NCI-H1092 (cell line): ENCODE measurements around the gene FLNB.
A peak's percentile ranks its signal among the peaks of the same experiment; 100 is the strongest.
"Not testable (repeated sequence)": the region's sequence is repeated elsewhere in the genome, so short reads cannot be mapped to it uniquely, and the experiment has no call there.

Experiments used
- DNase-seq: peaks from one replicate; lab custom pipeline; 2025; lab: John Stamatoyannopoulos, UW

Gene FLNB

DNA sequence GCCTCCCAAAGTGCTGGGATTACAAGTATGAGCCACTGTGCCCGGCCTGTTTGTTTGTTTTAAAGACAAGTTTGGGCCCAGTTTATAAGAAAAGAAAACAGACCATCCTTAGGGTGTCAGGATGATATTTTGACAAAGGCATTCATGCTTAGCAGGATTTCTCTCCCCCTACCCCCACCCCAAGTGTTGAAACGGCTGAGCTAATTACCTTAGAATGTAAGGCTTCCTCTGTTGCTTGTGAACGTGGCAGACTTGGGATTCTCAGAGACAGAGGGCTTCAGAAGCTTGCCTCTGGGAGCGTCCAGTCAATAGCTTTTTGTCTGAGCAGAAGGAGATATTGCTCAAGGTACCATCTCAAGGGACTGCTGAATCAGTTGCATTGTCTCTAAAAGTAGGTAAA, 24.0 kb downstream of the FLNB start:
- DNase-seq: no peak

GRCh38 chr3:58034738-58035523, 26.7 kb downstream of the FLNB start:
- DNase-seq: no peak

DNA sequence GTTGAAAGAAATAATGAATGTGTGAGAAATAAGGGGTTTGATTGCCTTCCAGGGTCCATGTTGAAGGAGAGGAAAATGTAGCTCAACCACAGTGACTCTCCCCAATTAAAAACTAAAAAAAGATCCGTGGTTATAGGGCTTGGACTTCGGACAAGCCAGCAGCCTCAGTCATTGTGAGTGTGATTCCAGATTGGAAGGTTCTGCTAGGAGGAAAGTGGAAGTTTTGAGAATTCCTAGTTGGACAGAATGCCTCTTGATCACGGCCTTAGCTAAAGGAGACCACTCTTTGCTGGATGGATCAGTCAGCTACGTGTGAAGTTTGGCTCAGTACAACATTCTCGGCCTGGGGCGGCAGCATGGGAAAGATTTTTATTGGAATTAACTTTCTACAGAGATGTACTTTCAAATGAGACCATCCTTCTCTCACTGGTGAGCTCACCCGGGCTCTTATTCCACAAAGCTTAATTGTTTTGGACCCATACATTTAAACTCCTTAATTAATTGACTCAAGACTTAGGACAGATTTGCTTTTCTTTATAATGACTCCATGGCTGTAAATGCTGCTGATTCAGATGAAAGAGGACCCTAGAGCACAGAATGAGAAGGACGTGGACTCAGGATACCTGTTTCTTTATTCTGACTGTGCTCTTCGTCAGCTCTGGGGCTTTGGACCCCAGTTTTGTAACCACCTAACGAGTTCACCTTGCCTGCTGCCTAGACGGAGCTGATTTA, 27.5 kb downstream of the FLNB start:
- no peak for DNase-seq

DNA sequence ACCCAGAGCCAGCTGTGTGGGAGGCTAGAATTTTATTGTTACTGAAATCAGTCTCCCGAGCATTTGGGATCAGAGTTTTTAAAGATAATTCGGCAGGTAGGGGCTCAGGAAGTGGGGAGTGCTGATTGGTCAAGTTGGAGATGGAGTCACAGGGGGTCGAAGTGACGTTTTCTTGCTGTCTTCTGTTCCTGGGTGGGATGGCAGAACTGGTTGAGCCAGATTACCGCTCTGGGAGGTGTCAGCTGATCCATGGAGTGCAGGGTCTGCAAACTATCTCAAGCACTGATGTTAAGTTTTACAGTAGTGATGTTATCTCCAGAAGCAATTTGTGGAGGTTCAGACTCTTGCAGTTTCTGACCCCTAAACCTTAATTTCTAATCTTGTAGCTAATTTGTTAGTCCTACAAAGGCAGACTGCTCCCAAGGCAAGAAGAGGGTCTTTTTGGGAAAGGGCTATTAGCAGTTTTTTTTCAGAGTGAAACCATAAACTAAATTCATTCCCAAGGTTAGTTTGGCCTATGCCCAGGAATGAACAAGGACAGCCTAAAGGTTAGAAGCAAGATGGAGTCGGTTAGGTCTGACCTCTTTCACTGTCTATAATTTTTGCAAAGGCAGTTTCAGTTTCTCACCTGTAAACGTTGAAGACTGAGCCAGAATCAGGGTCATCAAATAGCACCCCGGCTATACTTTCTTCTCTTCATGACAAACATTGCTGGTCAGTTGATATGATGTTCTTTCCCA, 28.2 kb downstream of the FLNB start:
- DNase-seq: no peak

GRCh38 chr3:58037141-58037910, 29.1 kb downstream of the FLNB start:
- DNase-seq: no peak

GRCh38 chr3:58038675-58039292, 30.6 kb downstream of the FLNB start:
- no peak for DNase-seq

DNA sequence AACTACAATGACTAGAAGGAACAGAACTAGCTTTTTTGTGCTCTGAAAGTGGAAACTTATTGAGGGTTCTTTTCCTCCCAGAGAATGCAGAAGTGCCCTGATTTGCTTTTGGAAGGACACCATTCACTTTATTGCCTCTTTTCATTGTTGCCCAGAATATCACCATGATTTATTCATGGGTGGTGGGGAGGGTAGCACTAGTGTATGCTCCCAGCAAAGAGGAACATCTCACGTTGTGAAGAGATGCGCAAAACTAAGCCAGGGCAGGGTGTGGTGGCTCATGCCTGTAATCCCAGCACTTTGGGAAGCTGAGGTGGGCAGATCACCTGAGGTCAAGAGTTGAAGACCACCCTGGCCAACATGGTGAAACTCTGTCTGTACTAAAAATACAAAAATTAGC, 31.4 kb downstream of the FLNB start:
- no peak for DNase-seq

DNA sequence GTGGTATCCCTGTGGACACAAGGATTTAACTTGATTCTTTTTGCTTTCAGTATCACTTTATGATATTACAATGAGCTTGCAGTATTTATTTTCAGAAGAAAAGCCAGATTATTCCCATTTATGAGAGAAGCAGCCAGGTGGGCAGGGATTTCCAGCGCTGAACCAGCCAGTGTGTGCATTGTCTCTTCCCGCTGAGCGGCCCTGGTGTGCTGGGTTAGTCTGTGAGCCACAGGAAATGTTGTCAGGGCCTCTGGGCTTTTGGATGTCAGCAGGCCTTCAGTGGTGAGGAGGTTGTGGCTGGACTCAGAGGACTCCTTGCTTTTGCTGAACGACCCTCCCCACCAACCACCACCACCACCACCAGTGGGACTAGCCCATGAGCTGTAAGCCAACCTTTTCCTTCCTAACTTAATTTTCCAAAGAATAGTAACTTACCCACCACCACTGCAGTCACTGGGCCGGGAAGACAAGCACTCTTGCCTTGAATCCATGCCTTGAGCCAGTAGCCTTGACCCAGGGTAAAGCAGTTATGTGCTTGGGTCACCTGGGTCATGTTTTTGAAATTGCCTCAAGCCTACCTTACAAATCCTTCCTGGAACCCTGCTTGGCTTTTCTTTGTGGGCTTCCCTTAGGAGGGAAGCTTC, 33.1 kb downstream of the FLNB start:
- no peak for DNase-seq

DNA sequence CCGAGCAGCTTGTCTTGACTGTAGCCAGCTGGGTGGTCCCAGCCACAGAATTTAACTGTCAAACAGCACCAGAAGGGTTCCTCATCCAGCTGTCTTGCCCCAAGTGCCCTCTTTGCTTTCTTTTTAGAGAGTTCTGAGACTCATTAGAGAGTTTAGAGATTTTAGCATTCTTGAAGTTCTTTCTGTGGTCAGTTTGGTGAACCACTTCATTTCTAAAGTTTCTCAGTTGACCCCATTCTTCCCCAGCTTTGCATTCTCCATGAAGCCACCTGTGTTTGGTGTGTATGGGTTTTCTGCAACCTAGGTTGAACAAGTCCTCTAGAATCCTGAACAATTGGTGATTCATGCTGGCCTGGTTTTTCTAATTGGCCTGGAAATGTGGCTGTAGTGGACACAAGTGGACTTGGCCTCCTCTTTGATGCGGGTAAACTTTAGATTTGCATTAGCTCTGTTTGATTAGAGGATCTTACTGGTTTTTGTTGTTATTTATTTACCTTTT, 33.7 kb downstream of the FLNB start:
- DNase-seq: no peak

DNA sequence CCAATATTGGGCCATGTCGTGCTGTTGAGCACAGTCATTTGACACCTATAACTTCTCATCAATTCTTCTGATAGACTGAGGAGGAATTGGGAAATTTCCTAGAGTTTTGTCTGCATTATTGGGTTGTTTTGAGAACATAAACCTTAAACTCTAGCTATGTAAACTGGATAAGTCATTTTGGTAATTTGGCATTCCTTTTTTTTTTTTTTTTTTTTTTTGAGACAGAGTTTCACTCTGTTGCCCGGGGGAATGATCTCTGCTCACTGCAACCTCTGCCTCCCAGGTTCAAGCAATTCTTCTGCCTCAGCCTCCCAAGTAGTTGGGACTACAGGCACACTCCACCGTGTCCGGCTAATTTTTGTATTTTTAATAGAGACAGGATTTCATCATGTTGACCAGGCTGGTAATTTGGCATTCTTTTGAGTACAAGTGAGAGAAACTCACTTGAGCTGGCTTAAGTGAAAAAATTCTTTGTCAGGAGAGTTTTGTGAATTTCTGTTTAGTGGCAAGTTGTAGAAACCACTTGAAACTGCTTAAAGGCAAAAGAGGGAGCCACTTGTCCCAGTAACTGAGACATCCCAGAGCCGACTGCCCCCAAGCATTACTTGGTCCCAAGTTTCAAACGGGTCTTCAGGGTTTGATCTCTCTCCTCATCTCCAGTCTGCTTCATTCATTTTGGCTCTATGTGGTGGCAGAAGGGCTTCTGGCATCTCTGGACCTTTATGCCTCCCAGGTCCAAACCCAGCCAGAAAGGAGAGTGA, 34.9 kb downstream of the FLNB start:
- DNase-seq: no peak

GRCh38 chr3:58043933-58044332, 35.7 kb downstream of the FLNB start:
- DNase-seq: no peak

DNA sequence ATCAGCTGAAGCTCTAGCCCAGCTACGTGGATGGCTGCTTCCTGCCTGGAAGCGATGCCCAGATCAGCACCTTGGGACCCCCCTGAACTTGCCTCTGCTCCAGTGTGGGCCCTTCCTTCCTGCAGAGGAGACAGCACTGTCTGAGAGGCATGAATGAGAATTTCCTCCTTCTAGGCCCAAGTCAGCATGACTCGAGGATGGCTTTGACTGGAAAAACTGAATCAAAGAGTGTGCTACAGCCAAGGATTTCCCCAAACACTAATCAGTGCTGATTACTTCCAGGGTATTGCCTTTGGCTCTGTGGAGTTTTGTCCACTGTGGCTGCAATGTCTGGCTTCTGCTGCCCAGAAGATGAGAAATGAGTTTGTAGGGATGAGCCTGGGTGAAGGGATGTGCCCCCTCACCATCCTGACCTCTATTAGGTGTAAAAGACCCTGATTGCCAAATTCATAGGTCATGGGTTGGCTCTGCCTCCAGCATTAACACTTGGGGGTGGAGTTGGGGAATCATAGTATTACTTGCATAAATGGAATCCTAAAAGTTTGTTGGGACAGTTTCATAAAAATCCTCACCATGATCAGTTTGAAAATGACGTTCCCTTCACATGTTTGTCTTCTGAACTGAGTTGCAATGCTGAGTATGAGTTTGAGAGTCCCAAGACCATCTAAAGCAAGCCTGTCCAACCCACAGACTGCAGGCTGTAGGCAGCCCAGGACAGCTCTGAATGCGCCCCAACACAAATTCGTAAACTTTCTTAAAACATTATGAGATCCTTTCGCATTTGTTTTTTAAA, 36.7 kb downstream of the FLNB start:
- no peak for DNase-seq

DNA sequence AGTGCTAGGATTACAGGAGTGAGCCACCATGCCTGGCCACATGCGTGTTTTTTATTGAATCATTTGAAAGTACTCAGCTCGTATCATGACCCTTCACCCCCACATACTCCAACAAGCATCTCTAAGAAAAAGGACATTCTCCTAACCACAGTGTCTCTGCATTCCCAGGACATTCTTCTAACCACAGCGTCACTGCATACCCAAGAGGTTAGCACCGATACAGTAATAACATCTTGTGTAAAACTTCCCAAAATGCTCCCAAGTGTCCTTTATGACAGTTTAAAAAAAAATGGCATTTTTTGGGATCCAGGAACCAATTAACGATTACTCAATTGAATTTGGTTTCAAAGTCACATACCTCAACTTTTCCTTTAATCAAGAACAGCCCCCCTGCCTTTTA, 39.6 kb downstream of the FLNB start:
- DNase-seq: no peak

- no peak for DNase-seq
Measured at GRCh38 chr3:58048301-58048700, 40.1 kb downstream of the FLNB start.

DNA sequence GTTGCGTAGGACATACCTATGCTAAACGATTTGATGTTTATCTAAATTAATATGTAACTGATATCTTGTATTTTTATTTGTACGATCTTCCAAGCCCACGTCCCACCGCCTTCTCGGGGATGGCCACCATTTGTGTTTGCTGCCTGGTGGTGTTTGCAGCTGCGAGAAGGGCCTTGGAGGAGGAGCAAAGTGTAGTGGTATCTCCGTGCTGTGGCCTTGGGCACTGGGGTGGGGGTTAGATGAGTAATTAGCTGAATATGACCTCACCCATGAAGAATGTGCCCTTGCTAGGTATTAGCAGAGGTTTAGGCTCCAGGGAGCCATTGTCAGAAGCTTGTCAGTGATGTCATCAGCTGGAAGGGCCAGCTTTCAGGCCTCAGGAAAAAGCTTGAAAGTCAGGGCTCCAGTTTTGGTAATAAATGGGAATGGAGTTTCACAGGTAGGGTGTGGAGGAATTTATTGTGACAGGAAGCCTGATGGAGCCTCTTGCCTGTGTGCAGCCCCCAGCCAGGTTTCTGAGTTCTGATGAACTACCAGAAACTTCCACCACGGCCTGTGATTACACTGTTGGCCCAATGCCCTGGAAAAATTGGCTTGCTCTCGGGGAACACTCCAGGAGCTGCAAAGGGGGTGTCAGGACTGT, 41.0 kb downstream of the FLNB start:
- peak; percentile 12 for DNase-seq

GRCh38 chr3:58051196-58051595, 43.0 kb downstream of the FLNB start:
- no peak for DNase-seq

DNA sequence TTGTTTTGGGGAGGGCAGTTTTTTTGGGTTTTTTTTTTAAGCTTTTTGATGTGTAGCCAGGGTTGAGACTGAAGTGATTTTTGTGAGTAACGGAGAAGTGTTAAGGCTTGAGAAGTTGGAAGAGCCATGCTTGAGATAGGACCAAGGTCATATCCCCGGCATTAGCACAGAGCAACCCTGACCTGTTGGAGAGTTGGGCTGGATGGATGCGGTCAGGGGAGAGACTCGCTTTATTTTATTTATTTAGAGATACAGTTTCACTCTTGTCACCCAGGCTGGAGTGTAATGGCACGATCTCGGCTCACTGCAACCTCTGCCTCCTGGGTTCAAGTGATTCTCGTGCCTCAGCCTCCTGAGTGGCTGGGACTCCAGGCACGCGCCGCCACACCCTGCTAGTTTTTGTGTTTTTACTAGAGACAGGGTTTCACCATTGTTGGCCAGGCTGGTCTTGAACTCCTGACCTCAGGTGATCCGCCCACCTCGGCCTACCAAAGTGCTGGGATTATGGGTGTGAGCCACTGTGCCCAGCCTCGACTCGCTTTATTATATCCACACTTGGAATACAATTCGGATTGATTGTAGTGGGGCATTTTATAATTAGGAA, 43.5 kb downstream of the FLNB start:
- DNase-seq: not testable (repeated sequence)
